ENCODE results near the gene POLRMT. TPM values are rescaled to one million over a fixed set of nuclear protein-coding genes. Genes with fewer than 3 reads are reported as not detected.
A peak's percentile ranks its signal among the peaks of the same experiment; 100 is the strongest.

The POLRMT gene
- 36.9 and 40.9 TPM in 2 replicates for total RNA-seq (2022)
- percentile 44 among the genes with signal in this experiment for Bru-seq, nascent RNA
- percentile 66 among the genes with signal in this experiment for BruChase-seq, experiment 1, labeled RNA remaining after a 6-hour chase
- BruChase-seq, experiment 2, labeled RNA remaining after a 2-hour chase: percentile 52 among the genes with signal in this experiment
- long read RNA-seq, transcript POLRMT-202 (21 exons, 3,835 nt): major isoform, 108 of 146 reads
- long read RNA-seq, partial matches to known transcripts: 16 of 146 reads
- long read RNA-seq, other reads (novel, unspliced or antisense): 22 of 146 reads

DNA sequence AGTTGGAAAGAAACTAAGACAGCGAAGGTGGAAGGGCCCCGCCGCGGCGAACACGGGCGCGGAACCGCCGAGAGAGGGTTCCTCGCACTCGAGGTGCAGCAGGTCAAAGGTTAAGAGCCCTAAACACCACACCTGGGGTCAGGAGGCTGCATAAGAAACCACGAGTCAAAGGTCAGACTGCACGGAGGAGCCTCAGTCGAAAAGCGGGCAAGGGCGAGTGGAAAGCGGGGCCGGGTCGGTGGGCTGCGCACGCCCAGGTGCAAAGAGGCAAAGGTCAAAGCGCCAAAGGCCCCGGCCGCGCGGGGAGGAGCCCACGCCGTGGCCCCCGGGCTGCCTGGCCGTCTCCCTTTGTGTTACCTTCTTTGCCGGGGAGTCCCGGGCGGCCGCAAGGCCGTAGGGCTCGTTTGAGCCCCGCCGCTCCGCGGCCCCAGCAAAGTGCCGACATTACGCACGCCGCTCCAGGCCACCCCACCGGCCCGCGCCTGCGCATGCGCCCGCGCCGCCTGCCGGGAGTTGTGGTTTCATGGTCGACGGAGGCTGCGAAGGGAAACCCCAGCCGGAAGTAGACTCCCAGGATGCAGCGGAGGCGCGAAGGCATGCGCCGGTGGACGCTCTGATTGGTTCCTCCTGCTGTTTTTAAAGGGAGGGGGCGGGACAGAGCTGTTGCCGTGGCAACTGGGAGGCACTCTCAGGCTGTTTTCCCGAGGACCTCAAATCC is at the start of gene POLRMT:
Gene POLRMT, minus strand, starts transcription at position 470 of the 718 bp plus-strand sequence. Its CDS starts 25 bp downstream, at position 445.
- DNase-seq (ENCODE audit: unreplicated experiment): peak; percentile 99
- Mint-ChIP-seq H3K27me3 (ENCODE audit: insufficient read depth, unreplicated experiment) (no peaks in the 10 kb centered on the region), H3K4me3 (ENCODE audit: unreplicated experiment) (peak within 1 kb of the TSS; percentile 84), H3K27ac (ENCODE audit: low read depth, unreplicated experiment) (peak within 1 kb of the TSS; percentile 84), H3K4me1 (ENCODE audit: insufficient read depth, unreplicated experiment) (peaks cover 3% of the 10 kb centered on the region), H3K9me3 (ENCODE audit: unreplicated experiment) (no peaks in the 10 kb centered on the region), H3K36me3 (ENCODE audit: insufficient read depth, unreplicated experiment) (peaks cover 24% of the 10 kb centered on the region)
- BruUV-seq (replicated peaks): TSS peak; percentile 28
- intact Hi-C loops (cut with micrococcal nuclease): loop anchor here (2.0 kb wide), 3 partner anchors 26 to 100 kb away; partner anchors contain the start of gene HCN2
- ChIA-PET CTCF (no interaction called here), POLR2A (interaction anchor here (0.6 to 2.5 kb wide), 16 partner anchors 21 to 441 kb away, joined by 3 to 9 read pairs (median 4); partner anchors contain the start of genes BSG and CDC34)
- TF ChIP-seq, protein P1, sequence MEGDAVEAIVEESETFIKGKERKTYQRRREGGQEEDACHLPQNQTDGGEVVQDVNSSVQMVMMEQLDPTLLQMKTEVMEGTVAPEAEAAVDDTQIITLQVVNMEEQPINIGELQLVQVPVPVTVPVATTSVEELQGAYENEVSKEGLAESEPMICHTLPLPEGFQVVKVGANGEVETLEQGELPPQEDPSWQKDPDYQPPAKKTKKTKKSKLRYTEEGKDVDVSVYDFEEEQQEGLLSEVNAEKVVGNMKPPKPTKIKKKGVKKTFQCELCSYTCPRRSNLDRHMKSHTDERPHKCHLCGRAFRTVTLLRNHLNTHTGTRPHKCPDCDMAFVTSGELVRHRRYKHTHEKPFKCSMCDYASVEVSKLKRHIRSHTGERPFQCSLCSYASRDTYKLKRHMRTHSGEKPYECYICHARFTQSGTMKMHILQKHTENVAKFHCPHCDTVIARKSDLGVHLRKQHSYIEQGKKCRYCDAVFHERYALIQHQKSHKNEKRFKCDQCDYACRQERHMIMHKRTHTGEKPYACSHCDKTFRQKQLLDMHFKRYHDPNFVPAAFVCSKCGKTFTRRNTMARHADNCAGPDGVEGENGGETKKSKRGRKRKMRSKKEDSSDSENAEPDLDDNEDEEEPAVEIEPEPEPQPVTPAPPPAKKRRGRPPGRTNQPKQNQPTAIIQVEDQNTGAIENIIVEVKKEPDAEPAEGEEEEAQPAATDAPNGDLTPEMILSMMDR (IDR thresholded peaks at IDR 0.05; ENCODE audit: unreplicated experiment): no peak

DNA sequence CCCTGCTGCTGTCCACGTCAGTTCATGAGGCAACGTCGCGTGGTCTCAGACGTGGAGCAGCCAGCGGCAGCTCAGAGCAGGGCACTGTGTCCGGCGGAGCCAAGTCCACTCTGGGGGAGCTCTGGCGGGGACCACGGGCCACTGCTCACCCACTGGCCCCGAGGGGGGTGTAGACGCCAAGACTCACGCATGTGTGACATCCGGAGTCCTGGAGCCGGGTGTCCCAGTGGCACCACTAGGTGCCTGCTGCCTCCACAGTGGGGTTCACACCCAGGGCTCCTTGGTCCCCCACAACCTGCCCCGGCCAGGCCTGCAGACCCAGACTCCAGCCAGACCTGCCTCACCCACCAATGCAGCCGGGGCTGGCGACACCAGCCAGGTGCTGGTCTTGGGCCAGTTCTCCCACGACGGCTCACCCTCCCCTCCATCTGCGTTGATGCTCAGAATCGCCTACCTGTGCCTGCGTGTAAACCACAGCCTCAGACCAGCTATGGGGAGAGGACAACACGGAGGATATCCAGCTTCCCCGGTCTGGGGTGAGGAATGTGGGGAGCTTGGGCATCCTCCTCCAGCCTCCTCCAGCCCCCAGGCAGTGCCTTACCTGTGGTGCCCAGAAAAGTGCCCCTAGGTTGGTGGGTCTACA is 49.5 kb upstream of the POLRMT start:
- no peaks in the 10 kb centered on the region for H3K9me3 Mint-ChIP-seq (ENCODE audit: unreplicated experiment)
- no TSS peak for BruUV-seq (replicated peaks)
- no peak for DNase-seq (ENCODE audit: unreplicated experiment)
- ChIA-PET POLR2A (interaction anchor here (0.6 to 6.8 kb wide), 5 partner anchors 17 to 118 kb away, joined by 3 to 49 read pairs (median 3); partner anchors contain the start of gene RNF126), CTCF (no interaction called here)
- H3K4me3 Mint-ChIP-seq (ENCODE audit: unreplicated experiment): no peak overlapping the region
- no peak overlapping the region for H3K27ac Mint-ChIP-seq (ENCODE audit: low read depth, unreplicated experiment)
- no peaks in the 10 kb centered on the region for H3K27me3 Mint-ChIP-seq (ENCODE audit: insufficient read depth, unreplicated experiment)
- intact Hi-C loops (cut with micrococcal nuclease): no loop called here
- H3K4me1 Mint-ChIP-seq (ENCODE audit: insufficient read depth, unreplicated experiment): peaks cover 8% of the 10 kb centered on the region
- H3K36me3 Mint-ChIP-seq (ENCODE audit: insufficient read depth, unreplicated experiment): peaks cover 70% of the 10 kb centered on the region
- TF ChIP-seq, protein P1 (IDR thresholded peaks at IDR 0.05; ENCODE audit: unreplicated experiment): no peak

DNA sequence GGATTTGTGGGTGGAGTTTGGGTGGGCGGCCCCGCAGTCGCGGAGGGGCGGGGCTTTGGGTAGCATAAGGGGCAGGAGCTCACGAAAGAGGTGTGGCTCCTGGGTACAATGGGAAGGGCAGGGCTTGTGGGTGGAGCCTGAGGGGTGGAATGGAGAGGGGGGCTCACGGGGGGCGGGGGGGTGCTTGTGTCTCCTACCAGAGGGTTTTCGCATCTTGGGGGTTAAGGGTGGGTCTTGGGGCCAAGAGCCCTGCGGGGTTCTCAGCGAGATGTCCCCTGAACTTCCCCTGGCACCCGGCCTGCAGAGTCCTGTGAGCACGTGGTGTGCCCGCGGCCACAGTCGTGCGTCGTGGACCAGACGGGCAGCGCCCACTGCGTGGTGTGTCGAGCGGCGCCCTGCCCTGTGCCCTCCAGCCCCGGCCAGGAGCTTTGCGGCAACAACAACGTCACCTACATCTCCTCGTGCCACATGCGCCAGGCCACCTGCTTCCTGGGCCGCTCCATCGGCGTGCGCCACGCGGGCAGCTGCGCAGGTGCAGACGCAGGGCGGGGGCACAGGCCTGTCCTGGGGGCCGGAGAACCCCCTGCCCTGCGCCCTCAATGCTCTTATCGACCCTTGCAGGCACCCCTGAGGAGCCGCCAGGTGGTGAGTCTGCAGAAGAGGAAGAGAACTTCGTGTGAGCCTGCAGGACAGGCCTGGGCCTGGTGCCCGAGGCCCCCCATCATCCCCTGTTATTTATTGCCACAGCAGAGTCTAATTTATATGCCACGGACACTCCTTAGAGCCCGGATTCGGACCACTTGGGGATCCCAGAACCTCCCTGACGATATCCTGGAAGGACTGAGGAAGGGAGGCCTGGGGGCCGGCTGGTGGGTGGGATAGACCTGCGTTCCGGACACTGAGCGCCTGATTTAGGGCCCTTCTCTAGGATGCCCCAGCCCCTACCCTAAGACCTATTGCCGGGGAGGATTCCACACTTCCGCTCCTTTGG is 48.0 kb upstream of the POLRMT start:
- POLR2A ChIA-PET: interaction anchor here (0.6 to 6.8 kb wide), 6 partner anchors 18 to 1173 kb away, joined by 3 to 49 read pairs (median 4); partner anchors contain the start of gene RNF126
- Mint-ChIP-seq H3K27ac (ENCODE audit: low read depth, unreplicated experiment) (peak overlapping the region; percentile 66), H3K36me3 (ENCODE audit: insufficient read depth, unreplicated experiment) (peaks cover 73% of the 10 kb centered on the region), H3K4me3 (ENCODE audit: unreplicated experiment) (peak overlapping the region; percentile 65), H3K27me3 (ENCODE audit: insufficient read depth, unreplicated experiment) (no peaks in the 10 kb centered on the region), H3K4me1 (ENCODE audit: insufficient read depth, unreplicated experiment) (peaks cover 6% of the 10 kb centered on the region), H3K9me3 (ENCODE audit: unreplicated experiment) (no peaks in the 10 kb centered on the region)
- DNase-seq (ENCODE audit: unreplicated experiment): no peak
- CTCF ChIA-PET: interaction anchor here (1.0 kb wide), 1 partner anchor 97 kb away, joined by 3 read pairs; no protein-coding TSS in a partner anchor
- intact Hi-C loops (cut with micrococcal nuclease): no loop called here
- TF ChIP-seq, protein P1 (IDR thresholded peaks at IDR 0.05; ENCODE audit: unreplicated experiment): no peak
- no TSS peak for BruUV-seq (replicated peaks)
